OCI-M2 (cell line): ENCODE results near the gene MVK.

Experiments
- DNase-seq: peaks from one replicate; lab custom pipeline; 2025; ENCODE audit not compliant: unreplicated experiment; lab: John Stamatoyannopoulos, UW

MVK gene

GRCh38 chr12:109605599-109606228 lies 32.1 kb downstream of the MVK start:
- DNase-seq, result no peak

DNA sequence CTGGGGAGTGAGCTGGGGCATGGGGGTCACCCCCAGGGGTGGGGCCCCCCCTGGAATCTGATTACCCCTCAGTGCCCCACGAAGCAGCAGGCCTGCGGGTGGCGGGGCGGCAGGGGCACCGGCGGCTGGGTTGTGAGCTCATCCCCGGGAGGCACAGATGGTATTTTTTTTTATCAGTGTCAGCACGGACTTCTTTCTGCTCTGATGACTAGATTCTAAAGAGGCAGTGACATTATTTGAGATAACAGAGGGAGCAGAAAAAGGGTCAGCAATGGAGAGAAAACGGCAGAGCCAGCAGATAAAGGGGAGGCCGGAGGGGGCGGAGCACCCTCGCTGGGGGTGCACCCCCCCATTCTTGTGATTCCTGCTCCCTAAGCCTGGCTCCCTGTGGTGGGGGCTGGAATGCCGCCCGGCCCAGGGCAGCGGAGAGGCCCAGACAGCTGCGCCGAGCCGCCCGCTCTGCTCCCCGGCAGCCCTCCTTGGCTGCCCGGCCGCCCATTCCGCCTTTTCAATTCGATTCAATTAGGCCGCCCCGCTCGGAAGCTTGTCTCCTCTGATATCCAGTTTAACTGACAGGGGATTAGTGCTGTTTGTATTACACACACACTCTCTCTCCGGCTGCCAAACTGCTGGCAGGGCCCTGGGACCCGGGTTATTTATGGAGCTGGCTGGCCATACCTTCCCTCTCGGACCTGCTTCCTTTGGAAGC lies 32.9 kb downstream of the MVK start:
- no peak for DNase-seq

DNA sequence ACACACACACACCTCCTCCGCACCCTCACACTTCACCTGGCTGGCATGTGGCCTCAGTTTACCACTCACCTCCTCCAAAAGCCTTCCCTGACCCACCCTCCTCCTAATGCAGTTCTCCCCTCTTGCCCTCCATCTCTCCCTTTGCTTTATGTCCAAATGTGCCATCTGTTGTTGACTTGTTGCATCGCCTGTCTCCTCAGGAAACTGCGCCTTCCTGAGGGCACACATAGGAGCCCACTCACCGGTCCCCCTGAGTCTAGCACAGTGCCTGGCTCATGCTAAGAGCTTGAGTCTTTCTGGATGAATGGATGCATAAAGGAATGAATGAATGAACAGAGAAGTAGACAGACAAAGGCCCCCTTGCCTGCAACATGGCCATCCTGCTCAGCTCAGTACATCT lies 34.0 kb downstream of the MVK start:
- no peak for DNase-seq

DNA sequence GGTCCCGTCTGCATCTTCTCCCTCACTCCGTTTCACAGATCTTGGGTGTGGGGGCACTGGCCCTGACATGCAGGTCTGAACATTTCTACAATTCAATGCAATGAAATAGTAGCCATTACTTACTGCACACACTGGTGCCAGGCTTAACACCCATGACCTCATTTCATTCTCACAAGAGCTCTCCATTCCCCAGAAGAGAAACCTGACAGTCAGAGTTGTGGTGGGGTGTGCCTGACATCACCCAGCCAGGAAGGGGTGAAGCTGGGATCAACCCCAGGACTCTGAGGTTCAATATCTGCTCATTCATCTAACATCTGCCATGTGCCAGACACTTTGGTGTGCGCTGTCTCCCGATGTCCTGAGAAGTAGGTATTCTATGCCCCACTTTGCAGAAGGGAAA lies 34.7 kb downstream of the MVK start:
- DNase-seq, result no peak

DNA sequence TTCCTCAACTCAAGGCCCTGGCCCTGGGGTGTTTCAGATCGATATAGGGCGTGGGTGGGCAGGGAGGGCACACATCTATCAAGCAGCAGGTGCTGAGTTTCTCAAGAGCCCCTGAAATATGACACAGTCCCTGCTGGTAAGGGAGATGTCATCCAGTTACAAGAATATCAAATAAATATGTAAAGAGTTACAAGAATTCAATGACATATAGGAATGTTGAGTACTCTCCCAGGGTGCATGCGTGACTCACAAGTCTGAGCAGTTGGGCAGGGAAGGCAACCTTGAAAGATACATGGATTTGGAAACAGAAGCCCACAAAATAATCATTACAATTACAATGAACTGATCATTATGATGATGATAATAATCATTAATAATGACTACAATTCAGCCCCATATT lies 35.2 kb downstream of the MVK start:
- no peak for DNase-seq

DNA sequence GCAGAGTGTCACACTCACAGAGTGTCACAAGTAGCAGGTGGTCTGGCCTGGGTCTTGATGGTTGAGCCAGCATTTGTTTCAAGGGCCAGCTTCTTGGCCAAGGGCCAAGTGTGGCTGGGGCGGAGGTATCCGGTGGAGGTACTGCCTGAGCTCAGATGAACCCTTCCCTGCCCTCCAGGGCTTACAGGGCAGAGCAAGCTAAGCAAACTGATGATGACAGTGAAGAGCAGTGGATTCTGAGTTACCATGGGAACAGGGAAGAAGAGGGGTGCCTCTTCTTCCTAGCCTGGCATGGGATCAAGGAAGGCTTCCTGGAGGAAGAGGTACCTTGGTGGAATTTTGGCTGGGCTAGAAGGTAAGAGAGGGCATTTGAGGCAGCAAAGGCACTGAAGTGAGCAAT lies 35.7 kb downstream of the MVK start:
- no peak for DNase-seq

- no peak for DNase-seq
Observed at GRCh38 chr12:109610523-109610922, 36.9 kb downstream of the MVK start.

DNA sequence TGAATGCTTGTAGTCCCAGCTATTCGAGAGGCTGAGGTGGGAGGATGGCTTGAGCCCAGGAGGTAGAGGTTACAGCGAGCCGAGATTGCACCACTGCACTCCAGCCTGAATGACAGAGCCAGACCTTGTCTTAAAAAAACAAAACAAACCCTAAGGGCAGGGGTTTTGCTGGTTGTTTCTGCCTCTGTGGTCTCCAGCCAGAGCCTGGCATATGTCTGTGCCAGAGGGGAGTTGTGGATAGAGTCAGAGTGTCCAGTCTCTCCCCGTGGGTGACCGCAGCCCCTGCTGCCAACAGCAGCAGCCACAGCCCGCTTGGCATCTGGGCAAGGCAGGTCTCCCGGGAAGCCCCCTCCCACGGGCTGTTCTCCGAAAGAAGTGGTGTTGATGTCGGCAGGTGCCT lies 37.6 kb downstream of the MVK start:
- DNase-seq, result no peak

- DNase-seq, result no peak
Observed at GRCh38 chr12:109612003-109612402, 38.4 kb downstream of the MVK start.

- DNase-seq, result no peak
Observed at GRCh38 chr12:109612975-109613502, 39.4 kb downstream of the MVK start.

GRCh38 chr12:109613649-109614455 lies 40.3 kb downstream of the MVK start:
- DNase-seq, result no peak

DNA sequence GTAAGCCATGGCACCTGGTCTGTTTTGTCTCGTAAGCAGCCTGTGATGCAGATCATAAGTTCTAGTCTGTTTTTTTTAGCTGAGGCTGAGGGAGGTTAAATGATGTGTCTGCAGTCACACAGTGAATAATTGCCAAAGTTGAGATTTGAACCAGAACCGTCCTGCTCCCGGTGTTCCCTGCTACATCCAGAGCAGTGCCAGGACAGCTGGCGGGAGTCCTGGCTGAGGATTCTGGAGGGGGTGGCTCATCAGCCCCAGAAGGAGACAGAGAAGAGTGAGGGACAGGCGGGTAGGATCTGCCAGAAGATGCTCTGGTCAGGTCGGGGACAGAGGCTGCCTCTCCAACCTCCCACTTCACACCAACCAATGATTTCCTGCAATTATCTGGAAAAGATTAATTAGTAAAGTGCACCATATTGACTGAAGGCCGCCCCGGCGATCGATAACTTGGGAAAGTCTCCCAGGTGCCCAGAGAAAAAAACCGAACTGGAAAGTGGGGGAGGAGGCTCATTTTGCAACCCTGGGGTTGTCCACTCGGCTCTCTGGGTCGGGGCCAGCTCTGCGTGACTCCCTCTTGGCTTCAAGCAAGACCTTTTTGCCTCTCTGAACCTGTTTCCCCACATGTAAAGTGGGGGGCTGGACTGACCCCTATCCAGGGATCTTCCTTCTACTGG lies 42.1 kb downstream of the MVK start:
- DNase-seq, result no peak

DNA sequence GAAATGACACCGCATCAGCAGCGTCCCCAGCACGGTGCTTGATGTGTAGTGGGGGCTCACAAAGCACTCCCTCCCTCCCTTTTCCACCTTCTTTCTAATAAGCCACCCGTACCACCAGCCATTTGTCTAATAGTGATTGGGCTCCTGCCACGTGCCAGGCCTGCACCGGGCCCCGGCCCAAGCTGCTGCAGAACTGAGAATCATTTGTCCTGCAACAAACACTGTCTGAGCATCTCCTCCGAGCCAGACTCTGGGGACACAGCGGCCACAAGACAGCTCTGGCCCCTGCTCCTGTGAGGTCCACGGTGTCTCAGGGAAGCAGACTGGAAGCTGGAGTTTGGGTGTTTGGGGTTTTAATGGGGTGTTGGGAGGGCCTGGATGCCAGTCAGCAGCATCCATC lies 43.9 kb downstream of the MVK start:
- no peak for DNase-seq

DNA sequence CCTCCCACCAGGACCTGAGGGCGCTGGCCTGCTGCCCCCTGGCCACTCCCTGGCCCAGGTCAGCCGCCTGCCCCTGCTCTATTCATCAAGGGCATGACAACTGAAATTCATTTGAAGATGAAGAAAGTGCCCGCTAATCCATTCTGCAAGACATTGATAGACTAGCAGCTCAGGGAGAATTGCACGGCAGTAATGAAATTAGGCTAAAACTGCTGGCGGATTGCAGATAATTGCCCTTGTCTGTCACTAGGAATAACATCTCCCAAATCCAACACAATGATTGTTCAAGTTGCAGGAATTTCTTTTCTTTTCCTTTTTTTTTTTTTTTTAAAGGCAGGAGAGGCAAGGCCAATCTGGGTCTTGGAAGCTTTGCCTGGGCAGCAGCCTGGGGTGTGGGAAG lies 44.5 kb downstream of the MVK start:
- DNase-seq, result no peak

DNA sequence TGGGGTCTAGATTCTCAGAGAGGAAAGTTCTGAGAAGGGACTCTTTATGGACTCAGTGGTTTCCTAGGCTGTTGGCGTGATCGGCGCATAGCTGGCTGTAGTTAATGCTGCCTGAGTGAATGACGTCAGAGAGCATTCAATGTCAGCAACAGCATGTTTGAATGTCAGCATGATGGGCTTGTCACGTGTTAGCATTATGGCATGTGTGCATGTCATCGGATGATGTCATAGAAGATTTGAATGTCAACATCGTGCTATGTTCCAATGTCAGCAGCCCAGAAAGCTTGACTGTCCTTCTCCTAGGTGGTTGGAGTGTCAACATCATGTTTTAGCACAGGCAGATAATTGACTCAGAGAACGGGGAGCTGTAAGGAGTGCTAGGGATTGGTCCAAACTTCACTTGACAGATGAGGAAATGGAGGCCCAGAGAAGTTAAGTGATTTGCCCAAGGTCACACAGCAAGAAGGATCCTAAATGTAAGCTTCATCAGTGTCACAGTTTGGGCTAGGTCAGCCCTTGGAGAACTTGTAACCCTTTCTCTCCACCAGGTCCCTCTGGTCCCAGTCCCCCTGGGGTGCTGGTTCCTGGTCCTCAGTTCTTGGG lies 45.5 kb downstream of the MVK start:
- DNase-seq, result no peak

DNA sequence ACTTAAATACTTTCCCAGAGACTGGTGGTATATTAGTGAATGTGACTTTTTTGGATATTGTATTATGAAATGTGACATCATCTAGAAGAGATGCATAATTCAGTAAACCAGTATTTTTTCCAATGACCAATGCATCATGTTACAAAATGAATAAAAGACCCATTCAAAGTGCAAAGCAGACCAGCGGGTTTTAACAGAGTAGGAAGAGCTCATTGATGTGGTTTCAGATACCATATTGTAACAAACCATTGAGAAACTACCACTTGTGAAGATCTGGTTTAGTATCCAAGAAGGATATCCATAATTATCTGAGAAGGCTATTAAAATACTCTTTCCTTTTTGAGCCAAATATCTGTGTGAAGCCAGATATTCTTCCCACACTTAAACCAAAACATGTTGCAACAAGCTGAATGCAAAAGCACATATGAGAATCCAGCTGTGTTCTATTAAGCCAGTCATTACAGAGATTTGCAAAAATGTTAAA lies 47.7 kb downstream of the MVK start:
- no peak for DNase-seq

- no peak for DNase-seq
Observed at GRCh38 chr12:109621901-109622364, 48.3 kb downstream of the MVK start.

DNA sequence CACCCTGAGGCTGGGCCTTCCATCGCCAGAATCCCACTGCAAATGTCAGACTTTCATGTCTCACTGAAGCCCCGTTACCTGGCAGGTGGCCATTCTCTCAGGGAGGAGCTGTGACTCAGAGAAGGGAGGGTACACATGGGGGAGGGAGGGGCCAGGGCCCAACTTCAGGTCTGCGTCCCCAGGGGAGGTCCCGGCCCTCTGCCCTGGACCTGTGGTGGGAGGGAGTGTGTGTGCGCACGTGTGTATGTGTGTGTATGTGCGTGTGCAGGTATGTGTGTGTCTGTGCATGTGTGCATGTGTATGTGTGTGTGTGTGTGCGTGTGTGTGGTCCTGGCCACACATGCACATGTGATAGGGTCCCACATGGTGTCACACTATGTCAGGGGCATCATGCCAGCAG lies 50.9 kb downstream of the MVK start:
- DNase-seq, result no peak

DNA sequence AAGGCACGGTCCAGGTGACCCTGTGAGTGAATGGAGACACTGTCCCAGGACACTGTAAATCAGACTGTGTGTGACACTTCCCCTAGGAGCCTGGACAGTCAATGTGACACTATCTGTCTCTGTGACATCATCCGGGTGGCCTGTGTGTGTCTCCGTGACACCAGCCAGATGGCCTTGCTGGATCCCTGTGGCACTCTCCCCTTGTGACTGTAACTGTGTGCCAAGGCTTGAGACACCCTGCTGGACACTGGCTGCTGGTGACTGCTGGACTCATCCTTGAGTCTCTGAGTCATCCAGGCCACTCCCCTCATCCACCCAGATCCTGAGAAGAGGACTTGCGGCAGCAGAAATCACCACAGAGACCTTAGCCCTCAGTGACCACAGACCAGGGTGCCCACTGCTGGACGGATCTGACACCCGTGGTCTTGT lies 51.6 kb downstream of the MVK start:
- DNase-seq, result no peak

GRCh38 chr12:109625749-109626377 lies 52.3 kb downstream of the MVK start:
- no peak for DNase-seq
